HG03558 (cell line): ENCODE results near the gene CHURC1.

Source experiments
- ATAC-seq: cut with Tn5 transposase; IDR thresholded peaks from one replicate; pipeline ENCODE4 v1.9.1; 2021; ENCODE audit warnings: moderate number of reproducible peaks; ENCODE audit not compliant: unreplicated experiment; ENCODE audit errors: extremely low read depth

CHURC1 gene

DNA sequence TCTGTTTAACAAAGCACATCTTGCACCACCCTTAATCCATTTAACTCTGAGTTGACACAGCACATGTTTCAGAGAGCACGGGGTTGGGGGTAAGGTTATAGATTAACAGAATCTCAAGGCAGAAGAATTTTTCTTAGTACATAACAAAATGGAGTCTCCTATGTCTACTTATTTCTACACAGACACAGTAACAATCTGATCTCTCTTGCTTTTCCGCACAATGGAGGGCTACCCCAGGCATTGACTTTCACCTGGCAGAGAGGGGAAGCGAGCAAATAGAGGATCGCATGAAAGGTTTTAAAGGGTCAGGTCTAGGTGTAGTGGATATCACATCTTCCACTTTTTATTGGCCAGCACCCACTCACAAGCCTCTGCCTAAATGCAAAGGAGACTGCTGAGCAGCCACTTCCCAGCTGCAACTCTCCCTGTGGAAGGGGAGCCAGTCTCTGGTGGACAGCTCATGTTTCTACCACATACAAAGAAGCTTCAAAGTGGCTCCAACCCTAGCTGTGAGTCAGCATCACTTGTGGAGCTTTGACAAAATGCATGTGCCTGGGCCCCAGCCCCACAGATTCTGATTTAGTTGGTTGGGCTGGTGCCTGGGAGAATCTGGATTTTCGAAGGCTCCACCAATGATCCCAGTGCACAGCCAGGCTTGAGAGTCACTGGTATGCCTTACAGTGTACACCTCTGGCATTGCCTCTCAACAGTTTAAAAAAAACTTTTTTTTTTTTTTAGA lies 65.2 kb downstream of the CHURC1 start:
- no peak for ATAC-seq

GRCh38 chr14:64983439-64984310 lies 69.4 kb downstream of the CHURC1 start:
- no peak for ATAC-seq
